Measurements from ENCODE around the gene UPB1.
A peak's percentile ranks its signal among the peaks of the same experiment; 100 is the strongest.

Gene UPB1

DNA sequence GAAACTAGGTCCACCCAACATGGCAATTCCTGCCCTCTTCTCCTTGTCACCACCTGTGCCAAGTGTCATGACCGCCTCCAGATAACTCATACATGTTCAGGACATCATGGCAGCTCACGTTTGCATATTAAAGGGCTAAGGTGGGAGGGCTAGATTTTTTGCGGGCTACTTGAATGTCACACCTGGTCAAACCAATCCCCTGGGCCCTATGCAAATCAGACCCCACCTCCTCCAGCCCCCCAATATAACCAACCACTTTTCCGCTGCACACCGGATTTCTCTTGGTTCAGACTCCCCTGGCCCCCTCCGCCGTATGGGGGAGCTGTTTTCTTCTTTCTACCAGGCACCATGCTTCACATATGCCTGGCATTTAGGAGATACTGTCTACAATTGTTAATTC, 12.6 kb downstream of the UPB1 start:
- TF ChIP-seq, protein P1, sequence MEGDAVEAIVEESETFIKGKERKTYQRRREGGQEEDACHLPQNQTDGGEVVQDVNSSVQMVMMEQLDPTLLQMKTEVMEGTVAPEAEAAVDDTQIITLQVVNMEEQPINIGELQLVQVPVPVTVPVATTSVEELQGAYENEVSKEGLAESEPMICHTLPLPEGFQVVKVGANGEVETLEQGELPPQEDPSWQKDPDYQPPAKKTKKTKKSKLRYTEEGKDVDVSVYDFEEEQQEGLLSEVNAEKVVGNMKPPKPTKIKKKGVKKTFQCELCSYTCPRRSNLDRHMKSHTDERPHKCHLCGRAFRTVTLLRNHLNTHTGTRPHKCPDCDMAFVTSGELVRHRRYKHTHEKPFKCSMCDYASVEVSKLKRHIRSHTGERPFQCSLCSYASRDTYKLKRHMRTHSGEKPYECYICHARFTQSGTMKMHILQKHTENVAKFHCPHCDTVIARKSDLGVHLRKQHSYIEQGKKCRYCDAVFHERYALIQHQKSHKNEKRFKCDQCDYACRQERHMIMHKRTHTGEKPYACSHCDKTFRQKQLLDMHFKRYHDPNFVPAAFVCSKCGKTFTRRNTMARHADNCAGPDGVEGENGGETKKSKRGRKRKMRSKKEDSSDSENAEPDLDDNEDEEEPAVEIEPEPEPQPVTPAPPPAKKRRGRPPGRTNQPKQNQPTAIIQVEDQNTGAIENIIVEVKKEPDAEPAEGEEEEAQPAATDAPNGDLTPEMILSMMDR (IDR thresholded peaks at IDR 0.05; ENCODE audit: insufficient read depth, low read depth, low read length, missing control alignments) = no peak
- no peak overlapping the region for H3K4me3 ChIP-seq (ENCODE audit: low read depth, low read length)
- no peak for DNase-seq (ENCODE audit: low read depth)

DNA sequence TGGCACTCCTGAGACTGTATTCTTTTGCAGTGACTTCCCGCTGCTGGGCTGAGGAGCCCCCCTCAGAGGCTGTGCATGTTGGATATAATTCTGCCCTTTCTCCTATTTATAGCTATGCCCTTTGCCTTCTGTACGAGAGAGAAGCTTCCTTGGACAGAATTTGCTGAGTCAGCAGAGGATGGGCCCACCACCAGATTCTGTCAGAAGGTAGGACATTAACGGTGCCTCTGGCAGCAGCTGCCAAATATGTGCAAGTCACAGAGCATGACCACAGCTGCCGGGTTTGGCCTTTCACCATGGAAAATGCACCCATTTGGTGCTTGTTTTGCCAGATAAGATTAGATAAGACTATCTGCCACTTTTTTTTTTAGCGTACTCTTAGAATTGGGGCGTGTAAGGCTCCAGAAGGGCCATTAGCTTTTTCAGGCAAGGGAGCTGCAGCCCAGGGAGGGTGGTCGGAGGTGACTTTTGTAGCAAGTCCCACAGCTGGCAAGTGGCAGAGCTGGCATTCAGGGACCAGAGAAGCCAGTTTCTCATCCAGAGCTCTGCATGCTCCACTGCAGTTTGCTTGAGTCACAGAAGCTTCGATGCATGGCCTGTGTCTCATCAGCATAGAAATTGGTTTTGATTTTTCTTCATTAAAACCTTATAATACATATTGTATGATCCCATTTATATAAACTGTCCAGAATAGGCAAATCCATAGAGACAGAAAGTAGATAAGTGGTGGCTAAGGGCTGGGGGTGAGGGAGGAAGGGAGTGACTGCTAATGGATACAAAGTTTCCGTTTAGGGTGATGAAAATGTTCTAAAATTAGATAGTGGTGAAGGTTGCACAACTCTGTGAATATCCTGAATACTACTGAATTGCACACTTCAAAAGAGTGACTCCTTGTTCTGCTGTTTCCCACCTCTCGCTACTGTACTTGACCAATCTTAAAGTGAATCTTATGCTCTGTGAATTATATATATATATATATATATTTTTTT, 15.8 kb downstream of the UPB1 start:
- no peak for DNase-seq (ENCODE audit: low read depth)
- TF ChIP-seq, protein P1 (IDR thresholded peaks at IDR 0.05; ENCODE audit: insufficient read depth, low read depth, low read length, missing control alignments) = no peak
- H3K4me3 ChIP-seq (ENCODE audit: low read depth, low read length) = no peak overlapping the region

DNA sequence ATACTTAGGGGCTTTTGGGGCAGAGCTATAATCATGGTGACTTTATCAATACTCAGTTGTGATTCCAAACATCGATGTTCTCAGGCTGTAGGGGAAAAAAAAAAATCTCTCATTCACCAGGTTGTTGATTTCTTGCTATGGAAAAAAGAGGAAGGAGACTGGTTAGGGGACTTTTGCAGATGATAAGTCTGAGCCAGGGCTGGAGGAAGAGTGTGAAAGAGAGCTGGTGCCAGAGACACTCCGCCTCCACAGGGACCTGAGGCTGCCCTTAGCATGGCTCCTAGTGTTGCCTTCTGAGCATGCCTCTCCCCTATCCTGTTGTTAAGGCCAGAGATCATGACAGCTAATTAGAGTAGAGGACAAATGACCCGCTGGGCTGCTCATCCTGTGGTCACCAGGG, 16.9 kb downstream of the UPB1 start:
- DNase-seq (ENCODE audit: low read depth) = peak; percentile 15
- H3K4me3 ChIP-seq (ENCODE audit: low read depth, low read length) = no peak overlapping the region
- TF ChIP-seq, protein P1 (IDR thresholded peaks at IDR 0.05; ENCODE audit: insufficient read depth, low read depth, low read length, missing control alignments) = no peak

DNA sequence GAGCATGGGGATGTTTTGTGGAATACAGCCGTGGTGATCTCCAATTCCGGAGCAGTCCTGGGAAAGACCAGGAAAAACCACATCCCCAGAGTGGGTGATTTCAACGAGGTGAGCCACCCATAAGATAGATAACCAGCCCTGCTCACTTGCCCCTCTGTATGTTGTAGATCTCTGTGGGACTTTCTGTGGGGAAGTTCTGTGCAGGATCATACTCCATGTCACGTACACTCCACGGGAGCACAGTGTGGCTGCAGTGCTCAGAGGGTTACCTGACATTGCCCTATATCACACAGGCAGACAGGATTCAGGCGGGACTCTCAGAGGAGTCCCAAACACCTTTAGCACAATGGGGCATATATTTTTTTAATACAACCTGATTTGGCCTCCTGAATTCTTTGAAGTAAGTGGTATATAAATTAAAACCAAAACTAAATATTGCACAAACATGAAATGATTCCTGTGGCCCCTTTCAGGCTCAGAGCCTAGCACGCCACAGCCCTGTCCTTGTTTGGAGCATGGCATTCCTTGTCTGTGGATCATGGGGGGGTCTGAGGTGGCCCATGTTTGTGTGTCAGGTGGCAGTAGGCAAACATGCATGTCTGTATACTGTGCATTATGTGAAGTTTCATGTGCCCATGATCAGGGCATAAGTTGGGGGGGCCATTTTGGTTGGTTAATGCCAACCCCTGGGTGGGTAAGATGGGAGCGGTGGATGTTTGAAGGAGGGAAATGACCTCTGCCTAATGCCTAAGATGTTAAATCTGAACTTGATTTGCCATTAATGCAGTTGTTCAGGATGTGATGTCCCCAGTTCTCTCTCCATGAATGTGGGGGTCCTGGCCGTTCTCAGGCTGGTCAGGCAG, 18.5 kb downstream of the UPB1 start:
- H3K4me3 ChIP-seq (ENCODE audit: low read depth, low read length) = no peak overlapping the region
- TF ChIP-seq, protein P1 (IDR thresholded peaks at IDR 0.05; ENCODE audit: insufficient read depth, low read depth, low read length, missing control alignments) = no peak
- DNase-seq (ENCODE audit: low read depth) = no peak

DNA sequence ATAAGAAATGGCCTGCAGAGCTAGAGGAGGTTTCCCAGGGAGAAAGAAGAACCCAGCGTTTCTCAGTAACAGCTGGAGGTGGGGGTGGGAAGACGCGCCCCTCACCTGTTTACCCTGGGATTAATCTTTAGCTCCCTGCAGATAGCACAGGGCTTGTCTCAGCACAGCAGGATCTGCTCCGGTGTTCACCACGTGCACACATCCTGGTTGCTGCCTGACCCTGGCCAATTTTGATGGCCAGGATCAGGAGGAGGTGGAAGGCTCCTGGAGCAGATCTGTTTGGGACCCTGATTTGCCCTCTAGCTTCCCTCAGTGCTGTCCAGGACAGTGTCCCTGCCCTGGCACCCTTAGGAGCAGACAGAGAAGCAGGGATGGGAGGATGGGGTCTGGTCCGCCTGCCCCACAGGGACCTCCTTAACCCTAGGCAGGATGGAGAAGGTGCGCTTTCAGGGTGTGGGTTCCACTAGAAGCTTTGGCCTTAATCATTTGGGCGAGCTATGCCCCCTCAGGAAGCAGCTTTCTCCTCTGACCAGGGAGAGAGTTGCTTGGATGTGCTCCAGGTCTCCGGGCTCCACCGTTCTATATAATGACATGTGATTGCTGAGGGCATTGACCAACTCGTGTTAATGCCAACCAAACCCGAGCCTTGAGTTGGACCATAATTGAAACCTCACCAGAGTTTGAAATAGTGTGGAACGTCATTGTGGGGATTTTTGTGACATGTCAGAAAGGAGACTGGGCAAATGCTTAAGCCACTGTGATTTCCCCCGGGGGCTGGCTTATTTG, 19.3 kb downstream of the UPB1 start:
- peak; percentile 76 for DNase-seq (ENCODE audit: low read depth)
- TF ChIP-seq, protein P1 (IDR thresholded peaks at IDR 0.05; ENCODE audit: insufficient read depth, low read depth, low read length, missing control alignments) = no peak
- peak overlapping the region; percentile 35 for H3K4me3 ChIP-seq (ENCODE audit: low read depth, low read length)

DNA sequence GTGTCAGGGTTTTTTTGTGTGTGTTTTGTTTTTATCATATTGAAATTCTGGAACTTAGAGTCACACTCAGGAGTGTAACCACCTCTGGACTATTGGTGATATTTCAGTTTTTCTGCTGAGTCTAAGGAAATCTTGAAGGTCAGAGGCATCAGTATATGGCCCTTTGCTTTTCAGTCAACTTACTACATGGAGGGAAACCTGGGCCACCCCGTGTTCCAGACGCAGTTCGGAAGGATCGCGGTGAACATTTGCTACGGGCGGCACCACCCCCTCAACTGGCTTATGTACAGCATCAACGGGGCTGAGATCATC, 19.9 kb downstream of the UPB1 start:
- DNase-seq (ENCODE audit: low read depth) = no peak
- peak overlapping the region; percentile 35 for H3K4me3 ChIP-seq (ENCODE audit: low read depth, low read length)
- TF ChIP-seq, protein P1 (IDR thresholded peaks at IDR 0.05; ENCODE audit: insufficient read depth, low read depth, low read length, missing control alignments) = no peak
